Right cardiac atrium (tissue), 5 donors: ENCODE measurements around the gene MACROD1. TPM values are rescaled to one million over a fixed set of nuclear protein-coding genes. Genes with fewer than 3 reads are reported as not detected.

ENCODE experiments used
- ATAC-seq, 2 donors: fragments of 200-7000 bp; cut with Tn5 transposase; one replicate each; pipeline versions ENCODE4 v1.8.0 to v1.9.1; 2020; ENCODE audit warnings: moderate library complexity in 2 of 2, mild to moderate bottlenecking in 1 of 2
- DNase-seq, 3 donors: peaks; one replicate each; pipeline ENCODE4 v3.0.0-alpha.2; 2020
- H3K27ac ChIP-seq: one replicate; pipeline ENCODE4 v1.5.1; 2013; ENCODE audit warnings: mild to moderate bottlenecking, low read length, control low read depth, moderate library complexity
- H3K27me3 ChIP-seq: one replicate; pipeline ENCODE4 v1.6.1; 2013; ENCODE audit not compliant: control insufficient read depth, insufficient read depth
- H3K4me1 ChIP-seq: one replicate; pipeline ENCODE4 v1.6.1; 2013; ENCODE audit warnings: low read length; ENCODE audit not compliant: control insufficient read depth, insufficient read depth
- H3K4me3 ChIP-seq: one replicate; pipeline ENCODE4 v1.5.1; 2013; ENCODE audit warnings: low read length, control low read depth
- H3K9me3 ChIP-seq: one replicate; pipeline ENCODE4 v1.6.1; 2013; ENCODE audit warnings: low read length; ENCODE audit not compliant: control insufficient read depth
- WGBS: extraction: QIAGEN DNeasy Blood & Tissue Kit; methylation state at CpG from one replicate; pipeline ENCODE4 v1.1.7; 2013; 5-methylcytosine and 5-hydroxymethylcytosine counted together
- intact Hi-C, 4 donors: fragments of 100-400 bp; cut with DNase I; formaldehyde crosslinking; loops; one replicate each; pipeline versions ENCODE4 v1.11.0 to v1.14.0; 2022 to 2023
- polyA plus RNA-seq: library from polyadenylated mRNA; stranded (reverse); fragments of 200-250 nt; gene quantifications from one replicate; pipeline ENCODE4 v1.2.3, GENCODE V29; 2013
- total RNA-seq, 4 donors: library from RNA; stranded (reverse); fragmentation: NEBNext Ultra II Directional; extraction: Animal tissue kit (Norgen Biotek cat#: 25700); gene quantifications; one replicate each; pipeline ENCODE4 v1.2.1, GENCODE V29; 2021
- donor health status: healthy with polysubstance abuse.
- donor health status: DM: no; HTN: yes; CAD: no.
- donor health status: DM: no; HTN: no; CAD: no.
- donor health status: DM: no; HTN: yes; CAD: no; lungs with severe emphysema.
- donor health status: DM: yes; HTN: yes; CAD: no.

MACROD1 gene
- total and polyA plus RNA-seq, 5 donors, result 40.4 to 63.8 (median 60.2) TPM

- intact Hi-C loops, result no loop called here
- H3K4me3 ChIP-seq, result no peak overlapping the region
- H3K9me3 ChIP-seq, result no peaks in the 10 kb centered on the region
- H3K27ac ChIP-seq, result no peak overlapping the region
- no peaks in the 10 kb centered on the region for H3K27me3 ChIP-seq
- 73% methylated on average over 19 of the region's 19 CpGs for WGBS
- no peak for ATAC-seq
- DNase-seq, result peak in 1 of 3 donors; percentile 22
- H3K4me1 ChIP-seq, result no peaks in the 10 kb centered on the region
Observed at GRCh38 chr11:64118876-64119665, 46.8 kb downstream of the MACROD1 start.

GRCh38 chr11:64117763-64118459, 48.0 kb downstream of the MACROD1 start:
- Histone ChIP-seq H3K4me3 (no peak overlapping the region), H3K4me1 (no peaks in the 10 kb centered on the region), H3K27me3 (no peaks in the 10 kb centered on the region), H3K27ac (no peak overlapping the region), H3K9me3 (no peaks in the 10 kb centered on the region)
- peak in 1 of 3 donors; percentile 47 for DNase-seq
- ATAC-seq, result no peak
- WGBS, result 91% methylated on average over 32 of the region's 32 CpGs
- intact Hi-C loops, result no loop called here

GRCh38 chr11:64115531-64116522, 50.1 kb downstream of the MACROD1 start:
- H3K4me1 ChIP-seq, result no peaks in the 10 kb centered on the region
- DNase-seq (peak in 2 of 3 donors; percentile 22 to 57), ATAC-seq (no peak)
- intact Hi-C loops, result no loop called here
- H3K27ac ChIP-seq, result no peak overlapping the region
- H3K9me3 ChIP-seq, result no peaks in the 10 kb centered on the region
- no peaks in the 10 kb centered on the region for H3K27me3 ChIP-seq
- WGBS, result 82% methylated on average over 47 of the region's 47 CpGs
- H3K4me3 ChIP-seq, result no peak overlapping the region

GRCh38 chr11:64114231-64114630, 51.7 kb downstream of the MACROD1 start:
- DNase-seq (no peak), ATAC-seq (no peak)
- H3K27ac ChIP-seq, result no peak overlapping the region
- no peak overlapping the region for H3K4me3 ChIP-seq
- H3K4me1 ChIP-seq, result no peaks in the 10 kb centered on the region
- no peaks in the 10 kb centered on the region for H3K9me3 ChIP-seq
- 94% methylated on average over 2 of the region's 2 CpGs for WGBS
- H3K27me3 ChIP-seq, result no peaks in the 10 kb centered on the region
- intact Hi-C loops, result no loop called here

GRCh38 chr11:64113462-64113780, 52.5 kb downstream of the MACROD1 start:
- H3K27me3 ChIP-seq, result no peaks in the 10 kb centered on the region
- H3K4me1 ChIP-seq, result no peaks in the 10 kb centered on the region
- intact Hi-C loops, result no loop called here
- no peak overlapping the region for H3K4me3 ChIP-seq
- H3K9me3 ChIP-seq, result no peaks in the 10 kb centered on the region
- ATAC-seq, result no peak
- 92% methylated on average over 2 of the region's 2 CpGs for WGBS
- peak in 1 of 3 donors; percentile 3 for DNase-seq
- H3K27ac ChIP-seq, result no peak overlapping the region

GRCh38 chr11:64112771-64113461, 53.0 kb downstream of the MACROD1 start:
- intact Hi-C loops, result no loop called here
- DNase-seq, result peak in 1 of 3 donors; percentile 15
- H3K27me3 ChIP-seq, result no peaks in the 10 kb centered on the region
- H3K4me1 ChIP-seq, result no peaks in the 10 kb centered on the region
- ATAC-seq, result no peak
- 57% methylated on average over 3 of the region's 3 CpGs for WGBS
- H3K4me3 ChIP-seq, result no peak overlapping the region
- no peak overlapping the region for H3K27ac ChIP-seq
- H3K9me3 ChIP-seq, result no peaks in the 10 kb centered on the region

GRCh38 chr11:64110465-64111375, 55.2 kb downstream of the MACROD1 start:
- no peak overlapping the region for H3K27ac ChIP-seq
- H3K27me3 ChIP-seq, result no peaks in the 10 kb centered on the region
- DNase-seq (peak in 1 of 3 donors; percentile 18), ATAC-seq (no peak)
- H3K4me1 ChIP-seq, result no peaks in the 10 kb centered on the region
- no peak overlapping the region for H3K4me3 ChIP-seq
- 81% methylated on average over 21 of the region's 21 CpGs for WGBS
- intact Hi-C loops, result no loop called here
- no peaks in the 10 kb centered on the region for H3K9me3 ChIP-seq

GRCh38 chr11:64109332-64109731, 56.6 kb downstream of the MACROD1 start:
- ATAC-seq (no peak), DNase-seq (no peak)
- intact Hi-C loops, result no loop called here
- Histone ChIP-seq H3K9me3 (no peaks in the 10 kb centered on the region), H3K4me1 (no peaks in the 10 kb centered on the region), H3K4me3 (no peak overlapping the region), H3K27ac (no peak overlapping the region), H3K27me3 (no peaks in the 10 kb centered on the region)
- WGBS, result 85% methylated on average over 8 of the region's 8 CpGs

GRCh38 chr11:64107303-64107702, 58.6 kb downstream of the MACROD1 start:
- no peak overlapping the region for H3K27ac ChIP-seq
- H3K9me3 ChIP-seq, result no peaks in the 10 kb centered on the region
- no peak overlapping the region for H3K4me3 ChIP-seq
- no peak for ATAC-seq
- DNase-seq, result no peak
- H3K4me1 ChIP-seq, result no peaks in the 10 kb centered on the region
- H3K27me3 ChIP-seq, result no peaks in the 10 kb centered on the region
- 82% methylated on average over 9 of the region's 9 CpGs for WGBS
- intact Hi-C loops, result no loop called here

GRCh38 chr11:64104632-64105031, 61.3 kb downstream of the MACROD1 start:
- intact Hi-C loops, result no loop called here
- 86% methylated on average over 5 of the region's 5 CpGs for WGBS
- ATAC-seq (peak in 1 of 2 donors; percentile 19), DNase-seq (peak in 1 of 3 donors; percentile 19)
- Histone ChIP-seq H3K4me3 (no peak overlapping the region), H3K4me1 (no peaks in the 10 kb centered on the region), H3K27me3 (no peaks in the 10 kb centered on the region), H3K27ac (no peak overlapping the region), H3K9me3 (no peaks in the 10 kb centered on the region)
